H1 (cell line): Measurements from ENCODE around the gene VWA7. TPM values are rescaled to one million over a fixed set of nuclear protein-coding genes. Genes with fewer than 3 reads are reported as not detected.

ENCODE experiments used
- RAD21 ChIP-seq, 2 experiments: IDR thresholded peaks in 1 of 2; conservative IDR thresholded peaks in 1 of 2; 2 replicates each; pipeline ENCODE4 v1.6.1; 2011; ENCODE audit warnings: low read depth in 2 of 2, low read length in 2 of 2, improper control_type of control experiment in 1 of 2, inconsistent platforms in 1 of 2, mild to moderate bottlenecking in 1 of 2, moderate library complexity in 1 of 2
- polyA plus RNA-seq, 7 experiments: library from polyadenylated mRNA; depleted of rRNA in 3 of 7; stranded (reverse) in 5 of 7; unstranded in 2 of 7; fragments of >200 nt in 5 of 7; fragments of 200-250 nt in 2 of 7; gene quantifications; 1 replicate in 5 of 7; 2 replicates in 1 of 7; 4 replicates in 1 of 7; pipeline versions ENCODE4 v1.2.1 to v1.2.3, GENCODE V29; 2011 to 2013; ENCODE audit warnings: missing spikeins in 2 of 7, mixed read lengths in 2 of 7
- total RNA-seq: library from RNA; stranded (reverse); fragmentation: NEBNext Ultra II Directional; extraction: Animal tissue kit (Norgen Biotek cat#: 25700); gene quantifications from 2 replicates; pipeline ENCODE4 v1.2.1, GENCODE V29; 2021

VWA7 gene
- total and polyA plus RNA-seq, 2 of the 8 experiments (the other 6 are each of a cell fraction or from before 2014, with no cell fraction given): 0.82 to 2.1 TPM

DNA sequence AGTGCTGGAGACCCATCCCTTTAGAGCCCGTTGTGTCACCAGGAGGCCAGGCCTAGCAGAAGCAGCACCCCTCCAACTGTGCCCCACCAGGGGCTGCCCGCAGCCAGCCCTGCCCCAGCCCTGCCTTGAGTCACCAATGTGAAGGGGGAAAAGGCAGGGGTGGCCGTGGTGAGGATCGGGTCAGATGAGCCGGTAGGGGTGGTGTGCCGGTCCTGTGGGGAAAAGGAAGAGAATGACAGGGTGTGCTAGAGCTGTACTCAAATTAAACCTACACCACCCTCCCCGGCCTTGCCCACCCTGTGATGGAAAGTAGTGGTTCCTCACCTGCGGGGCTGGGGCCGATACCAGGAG is 11.6 kb downstream of the VWA7 start (continued):
- TF ChIP-seq RAD21 (IDR thresholded peaks at IDR 0.05 in 1 of 2, conservative IDR thresholded peaks at IDR 0.05 in 1 of 2; ENCODE audit: low read depth in 2 of 2, low read length in 2 of 2): no peak
